Body of pancreas (tissue), 4 donors: ENCODE results near the gene NEDD4L. TPM values are rescaled to one million over a fixed set of nuclear protein-coding genes. Genes with fewer than 3 reads are reported as not detected.

ENCODE experiments used
- ATAC-seq: fragments of 150-250 bp; one replicate; pipeline ENCODE4 v1.9.1; 2016
- DNase-seq, 4 donors: peaks; one replicate each; pipeline ENCODE4 v3.0.0-alpha.2; 2019
- H3K27ac ChIP-seq, 4 donors: fragments of 200-600 bp; sonication (generic); 1 replicate in 3 of 4; 2 replicates in 1 of 4; pipeline versions ENCODE4 v1.5.1 to v1.6.1; 2016 to 2019; ENCODE audit warnings: mild to moderate bottlenecking in 1 of 4, mixed read lengths in 1 of 4, moderate library complexity in 1 of 4
- H3K27me3 ChIP-seq, 2 donors: fragments of 200-600 bp; sonication (generic); one replicate each; pipeline ENCODE4 v1.6.0; 2016; ENCODE audit warnings: mild to moderate bottlenecking in 1 of 2
- H3K36me3 ChIP-seq, 2 donors: fragments of 200-600 bp; sonication (generic); replicated peaks in 1 of 2; 2 replicates each; pipeline ENCODE4 v1.5.1; 2016; ENCODE audit warnings: low read depth in 2 of 2; ENCODE audit not compliant: insufficient read depth in 1 of 2
- H3K4me1 ChIP-seq: fragments of 200-600 bp; sonication (generic); one replicate; pipeline ENCODE4 v1.6.0; 2016
- H3K4me3 ChIP-seq, 2 donors: fragments of 200-600 bp; sonication (generic); 1 replicate in 1 of 2; 2 replicates in 1 of 2; pipeline ENCODE4 v1.5.1; 2016 to 2019
- H3K9me3 ChIP-seq, 3 donors: fragments of 200-600 bp; sonication (generic); 1 replicate in 2 of 3; 2 replicates in 1 of 3; pipeline ENCODE4 v1.5.1; 2016
- POLR2A ChIP-seq, 3 donors: fragments of 450-650 bp; IDR thresholded peaks; one replicate each; pipeline ENCODE4 v1.6.1; 2016; ENCODE audit warnings: antibody characterized with exemption in 3 of 3, mild to moderate bottlenecking in 2 of 3
- WGBS, 2 donors: methylation state at CpG; one replicate each; pipeline ENCODE4 v1.1.5; 2017; 5-methylcytosine and 5-hydroxymethylcytosine counted together
- intact Hi-C: fragments of 100-400 bp; cut with DNase I; formaldehyde crosslinking; loops from one replicate; pipeline ENCODE4 v1.15.1; 2023
- total RNA-seq, 2 donors: library from RNA; depleted of rRNA; stranded (reverse); fragments of >200 nt; gene quantifications; one replicate each; pipeline ENCODE4 v1.1.0, GENCODE V29; 2016
- TF ChIP-seq, protein P1 (sequence below), 7 experiments: fragments of 450-650 bp in 4 of 7; fragments of 200-600 bp in 3 of 7; sonication (generic) in 3 of 7; IDR thresholded peaks; one replicate each; pipeline ENCODE4 v1.5.1; 2016 to 2019; ENCODE audit warnings: antibody characterized with exemption in 7 of 7

The NEDD4L gene
- total RNA-seq, 2 donors from 2014 or later: 105 to 108 TPM

DNA sequence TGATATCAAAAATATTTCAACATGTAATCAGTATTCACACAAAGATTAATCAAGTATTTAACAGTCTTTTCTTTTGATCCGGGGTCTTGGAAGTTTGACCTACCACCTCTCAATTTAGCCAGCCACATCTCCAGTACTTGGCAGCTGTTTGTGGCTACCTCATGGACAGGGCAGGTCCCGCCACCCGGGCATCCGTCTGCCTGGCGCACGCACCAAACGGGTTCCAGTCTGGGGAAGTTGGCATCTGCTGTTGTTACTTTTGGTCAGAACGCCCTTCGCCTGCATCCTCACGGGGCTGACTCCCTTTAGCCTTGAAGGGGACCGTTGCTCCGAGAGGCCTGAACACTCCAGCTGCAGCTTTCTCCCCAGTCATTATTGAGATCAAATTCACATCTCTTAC lies 81.7 kb downstream of the NEDD4L start:
- no peak overlapping the region for H3K27ac ChIP-seq
- 44 to 55% methylated on average over 12 of the region's 12 CpGs for WGBS, 2 donors

DNA sequence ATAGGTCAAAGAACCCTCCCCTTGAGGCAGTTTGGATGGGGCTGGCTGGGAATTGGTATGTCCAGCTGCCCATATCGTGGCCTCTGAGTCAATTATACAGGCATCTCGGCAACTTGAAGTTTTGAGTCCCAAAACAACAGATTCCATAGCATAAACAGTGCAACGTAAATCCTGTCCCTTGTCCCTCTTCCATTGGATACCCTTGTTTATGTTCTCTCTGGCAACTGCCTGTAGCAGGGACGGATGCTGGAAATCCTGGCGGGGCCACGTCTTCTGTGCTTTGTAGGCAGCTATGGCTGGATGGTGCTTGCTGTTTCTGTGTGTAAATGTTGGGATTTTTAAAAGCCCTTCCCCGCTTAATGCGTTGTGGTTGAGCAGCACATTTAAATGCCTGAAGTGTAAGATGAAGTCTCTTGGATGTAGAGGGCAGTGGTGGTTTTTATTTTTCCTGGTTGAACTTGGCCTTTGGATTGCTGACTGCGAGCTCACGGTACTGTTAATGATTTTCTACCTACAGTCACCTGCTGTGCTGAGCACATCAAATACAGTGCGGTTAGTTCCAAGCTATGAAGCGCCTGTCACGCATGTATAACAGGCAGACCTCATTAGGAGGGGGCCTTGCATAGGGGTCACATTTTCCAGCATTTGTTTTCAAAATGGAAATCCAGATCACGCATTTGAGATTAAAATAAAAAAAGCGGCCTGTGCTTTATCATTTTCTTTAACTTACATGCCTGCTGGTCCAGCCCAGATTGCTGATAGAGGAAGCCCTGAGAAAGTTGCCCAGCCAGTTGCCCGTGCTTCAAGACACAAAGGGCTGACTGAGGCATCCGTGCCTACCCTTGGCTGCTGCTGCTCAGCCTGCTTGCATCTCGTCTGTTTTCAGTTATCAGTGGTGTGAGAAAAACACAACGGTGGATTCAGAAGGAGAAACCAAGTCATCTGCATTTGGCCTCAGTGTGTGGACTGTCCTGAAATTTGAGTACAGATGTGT lies 84.7 kb downstream of the NEDD4L start:
- Histone ChIP-seq H3K4me3 (no peak overlapping the region), H3K27ac (peak overlapping the region in 3 of 4 donors; percentile 53 to 69 (median 59)), H3K36me3 (no peaks in the 10 kb centered on the region), H3K9me3 (no peaks in the 10 kb centered on the region), H3K27me3 (no peaks in the 10 kb centered on the region), H3K4me1 (peaks cover 22% of the 10 kb centered on the region)
- 37 to 38% methylated on average over 18 to 19 of the region's 19 CpGs for WGBS, 2 donors
- intact Hi-C loops: loop anchor here (10.0 kb wide), 1 partner anchor 254 kb away; no protein-coding TSS in a partner anchor
- peak; percentile 36 to 70 (median 56) for DNase-seq
- peak; percentile 89 for ATAC-seq
- no peak for TF ChIP-seq POLR2A (IDR thresholded peaks at IDR 0.05)
- TF ChIP-seq, protein P1, sequence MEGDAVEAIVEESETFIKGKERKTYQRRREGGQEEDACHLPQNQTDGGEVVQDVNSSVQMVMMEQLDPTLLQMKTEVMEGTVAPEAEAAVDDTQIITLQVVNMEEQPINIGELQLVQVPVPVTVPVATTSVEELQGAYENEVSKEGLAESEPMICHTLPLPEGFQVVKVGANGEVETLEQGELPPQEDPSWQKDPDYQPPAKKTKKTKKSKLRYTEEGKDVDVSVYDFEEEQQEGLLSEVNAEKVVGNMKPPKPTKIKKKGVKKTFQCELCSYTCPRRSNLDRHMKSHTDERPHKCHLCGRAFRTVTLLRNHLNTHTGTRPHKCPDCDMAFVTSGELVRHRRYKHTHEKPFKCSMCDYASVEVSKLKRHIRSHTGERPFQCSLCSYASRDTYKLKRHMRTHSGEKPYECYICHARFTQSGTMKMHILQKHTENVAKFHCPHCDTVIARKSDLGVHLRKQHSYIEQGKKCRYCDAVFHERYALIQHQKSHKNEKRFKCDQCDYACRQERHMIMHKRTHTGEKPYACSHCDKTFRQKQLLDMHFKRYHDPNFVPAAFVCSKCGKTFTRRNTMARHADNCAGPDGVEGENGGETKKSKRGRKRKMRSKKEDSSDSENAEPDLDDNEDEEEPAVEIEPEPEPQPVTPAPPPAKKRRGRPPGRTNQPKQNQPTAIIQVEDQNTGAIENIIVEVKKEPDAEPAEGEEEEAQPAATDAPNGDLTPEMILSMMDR (IDR thresholded peaks at IDR 0.05): peak in 3 of 7 experiments; percentile 17 to 43 (median 32)

More for the DNA sequence above, 81.7 kb downstream of the NEDD4L start:
- Histone ChIP-seq H3K27me3 (no peaks in the 10 kb centered on the region), H3K4me1 (peaks cover 32% of the 10 kb centered on the region), H3K4me3 (no peak overlapping the region), H3K9me3 (no peaks in the 10 kb centered on the region), H3K36me3 (no peaks in the 10 kb centered on the region)
- intact Hi-C loops: loop anchor here (10.0 kb wide), 1 partner anchor 251 kb away; no protein-coding TSS in a partner anchor
- no peak for TF ChIP-seq POLR2A (IDR thresholded peaks at IDR 0.05)
- TF ChIP-seq, protein P1 (IDR thresholded peaks at IDR 0.05): no peak
- no peak for DNase-seq
- no peak for ATAC-seq

- H3K4me1 ChIP-seq: peaks cover 49% of the 10 kb centered on the region
- intact Hi-C loops: no loop called here
- TF ChIP-seq POLR2A (IDR thresholded peaks at IDR 0.05): no peak
- TF ChIP-seq, protein P1 (IDR thresholded peaks at IDR 0.05): no peak
- H3K4me3 ChIP-seq: no peak overlapping the region
- H3K9me3 ChIP-seq: no peaks in the 10 kb centered on the region
- DNase-seq: no peak
- ATAC-seq: no peak
- 49 to 58% methylated on average over 8 of the region's 8 CpGs for WGBS, 2 donors
- H3K36me3 ChIP-seq: no peaks in the 10 kb centered on the region
- H3K27ac ChIP-seq: no peak overlapping the region
- H3K27me3 ChIP-seq: no peaks in the 10 kb centered on the region
These were observed 88.7 kb downstream of the NEDD4L start for GRCh38 chr18:58132595-58133261.

DNA sequence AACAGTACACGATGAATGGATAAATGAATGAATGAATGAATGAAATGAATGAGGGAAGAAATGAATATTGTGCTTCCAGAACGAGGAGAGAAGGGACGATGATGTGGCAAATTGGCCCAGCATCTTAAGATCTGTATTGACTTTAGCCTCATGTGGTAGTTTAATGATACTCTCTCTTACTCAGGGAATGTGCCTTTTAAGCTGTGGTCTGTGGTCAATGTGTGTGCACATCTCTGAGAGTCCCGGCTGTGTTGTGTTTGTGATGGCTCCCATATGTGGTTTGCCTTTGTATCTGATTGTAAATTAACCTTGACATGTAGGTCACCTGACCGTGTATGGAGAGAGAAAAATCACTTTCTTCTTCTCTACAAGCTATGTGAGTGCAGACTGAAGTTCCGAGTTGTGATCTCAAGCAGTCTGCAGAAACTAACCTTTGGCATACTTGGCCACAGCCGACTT lies 91.2 kb downstream of the NEDD4L start:
- H3K9me3 ChIP-seq: no peaks in the 10 kb centered on the region
- no peak for TF ChIP-seq POLR2A (IDR thresholded peaks at IDR 0.05)
- TF ChIP-seq, protein P1 (IDR thresholded peaks at IDR 0.05): no peak
- peaks cover 36% of the 10 kb centered on the region for H3K4me1 ChIP-seq
- intact Hi-C loops: no loop called here
- H3K27ac ChIP-seq: peak overlapping the region in 1 of 4 donors; percentile 21
- DNase-seq: no peak
- H3K36me3 ChIP-seq: no peaks in the 10 kb centered on the region
- WGBS, 2 donors: 33 to 48% methylated on average over 7 of the region's 7 CpGs
- ATAC-seq: peak; percentile 9
- no peak overlapping the region for H3K4me3 ChIP-seq
- H3K27me3 ChIP-seq: no peaks in the 10 kb centered on the region
